Stimulated activated naive CD8-positive, alpha-beta T cell treated with anti-CD3 and anti-CD28 coated beads, Interleukin-15, Interleukin-2, amounts not matched to agents 100 ng/mL and 50 ng/mL, for 24 hours (primary cell): ENCODE results near the gene CLIC5.

ENCODE experiments used
- H3K27ac Mint-ChIP-seq: one replicate; pipeline ENCODE4 v1.8.0; 2021; ENCODE audit warnings: mild to moderate bottlenecking, mixed read lengths
- H3K27me3 Mint-ChIP-seq: one replicate; pipeline ENCODE4 v1.8.0; 2021; ENCODE audit warnings: mixed read lengths
- H3K36me3 Mint-ChIP-seq: one replicate; pipeline ENCODE4 v1.8.0; 2021; ENCODE audit warnings: low read depth, mixed read lengths
- H3K4me1 Mint-ChIP-seq: one replicate; pipeline ENCODE4 v1.8.0; 2021; ENCODE audit warnings: low read depth, mixed read lengths
- H3K4me3 Mint-ChIP-seq: one replicate; pipeline ENCODE4 v1.8.0; 2021; ENCODE audit warnings: mild to moderate bottlenecking, mixed read lengths
- H3K9me3 Mint-ChIP-seq: one replicate; pipeline ENCODE4 v1.8.0; 2021; ENCODE audit warnings: mixed read lengths

Gene CLIC5

DNA sequence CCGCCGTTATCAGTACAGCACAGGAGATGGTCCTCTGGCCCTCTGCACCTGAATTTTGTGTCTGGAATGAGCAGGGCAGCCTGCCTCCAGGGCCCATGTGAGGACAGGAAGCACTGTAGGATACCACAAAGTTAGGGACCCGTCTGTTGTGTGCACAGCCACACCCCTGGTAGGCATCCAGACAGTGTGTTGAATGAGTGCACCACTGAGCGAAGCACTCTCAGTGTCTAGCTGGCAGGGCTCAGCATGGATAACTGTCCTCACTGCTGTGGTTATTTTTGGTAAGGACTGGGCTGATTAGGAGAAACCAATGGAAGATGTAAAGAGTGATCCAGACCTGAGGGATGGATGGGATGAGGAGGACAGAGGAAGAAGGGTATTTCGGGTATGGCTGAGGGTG is 178.7 kb downstream of the CLIC5 start:
- H3K9me3 Mint-ChIP-seq: no peaks in the 10 kb centered on the region
- H3K27me3 Mint-ChIP-seq: peaks cover 7% of the 10 kb centered on the region
- peak overlapping the region; percentile 28 for H3K27ac Mint-ChIP-seq
- H3K36me3 Mint-ChIP-seq: no peaks in the 10 kb centered on the region
- peaks cover 49% of the 10 kb centered on the region for H3K4me1 Mint-ChIP-seq
- no peak overlapping the region for H3K4me3 Mint-ChIP-seq

DNA sequence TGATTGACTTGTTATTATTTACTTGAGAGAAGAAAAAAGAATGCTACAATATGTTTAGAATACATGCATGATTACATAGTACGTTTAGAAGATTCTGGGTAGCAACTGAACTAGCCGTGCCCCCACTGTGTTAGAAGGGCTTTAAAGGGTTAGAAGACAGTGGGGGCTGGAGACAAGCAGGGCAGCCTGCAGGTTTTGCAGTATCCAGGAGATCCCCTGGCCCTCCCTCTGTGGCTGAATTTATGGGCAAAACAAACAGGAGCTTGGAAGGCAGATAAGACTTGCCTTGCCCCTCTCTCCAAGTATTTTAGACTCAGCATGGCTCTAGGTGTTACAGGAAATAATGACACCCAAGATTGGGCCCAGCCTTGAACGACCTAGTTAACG is 179.2 kb downstream of the CLIC5 start:
- H3K27me3 Mint-ChIP-seq: peaks cover 8% of the 10 kb centered on the region
- H3K4me1 Mint-ChIP-seq: peaks cover 55% of the 10 kb centered on the region
- no peak overlapping the region for H3K4me3 Mint-ChIP-seq
- H3K9me3 Mint-ChIP-seq: no peaks in the 10 kb centered on the region
- H3K36me3 Mint-ChIP-seq: no peaks in the 10 kb centered on the region
- no peak overlapping the region for H3K27ac Mint-ChIP-seq

GRCh38 chr6:45835721-45836437 is 179.8 kb downstream of the CLIC5 start:
- Mint-ChIP-seq H3K27ac (peak overlapping the region; percentile 78), H3K4me1 (peaks cover 60% of the 10 kb centered on the region), H3K9me3 (no peaks in the 10 kb centered on the region), H3K36me3 (no peaks in the 10 kb centered on the region), H3K27me3 (peaks cover 6% of the 10 kb centered on the region), H3K4me3 (no peak overlapping the region)

GRCh38 chr6:45832063-45832462 is 183.6 kb downstream of the CLIC5 start:
- Mint-ChIP-seq H3K9me3 (no peaks in the 10 kb centered on the region), H3K27ac (peak overlapping the region; percentile 82), H3K4me1 (peaks cover 67% of the 10 kb centered on the region), H3K36me3 (peaks cover 4% of the 10 kb centered on the region), H3K27me3 (peaks cover 4% of the 10 kb centered on the region), H3K4me3 (peak overlapping the region; percentile 76)
